OCI-LY1 (cell line): Measurements from ENCODE around the gene TNFRSF21.

ENCODE experiments used
- H2AFZ ChIP-seq: fragments of 200-600 bp; sonication (generic), shearing (Covaris generic); 2 replicates; pipeline ENCODE4 v1.6.0; 2014; ENCODE audit warnings: antibody characterized with exemption, mild to moderate bottlenecking, low read length
- H3F3A ChIP-seq: fragments of 200-600 bp; sonication (generic), shearing (Covaris generic); 2 replicates; pipeline ENCODE4 v1.6.0; 2014; ENCODE audit warnings: mild to moderate bottlenecking, antibody characterized with exemption, low read length, moderate library complexity; ENCODE audit not compliant: insufficient read depth
- H3K27ac ChIP-seq: fragments of 200-600 bp; sonication (generic); 2 replicates; pipeline ENCODE4 v1.5.1; 2014; ENCODE audit warnings: low read length, mixed run types, mild to moderate bottlenecking, low read depth; ENCODE audit not compliant: poor library complexity, severe bottlenecking
- H3K27me3 ChIP-seq: fragments of 200-600 bp; sonication (generic); 2 replicates; pipeline ENCODE4 v1.6.0; 2014; ENCODE audit warnings: antibody characterized with exemption, mild to moderate bottlenecking, low read length, moderate library complexity; ENCODE audit not compliant: insufficient read depth
- H3K36me3 ChIP-seq: fragments of 200-600 bp; sonication (generic); 2 replicates; pipeline ENCODE4 v1.6.1; 2014; ENCODE audit warnings: mild to moderate bottlenecking, antibody characterized with exemption, low read length, moderate library complexity, mixed read lengths; ENCODE audit not compliant: insufficient read depth
- H3K4me1 ChIP-seq: fragments of 200-600 bp; sonication (generic); 2 replicates; pipeline ENCODE4 v1.5.1; 2014; ENCODE audit warnings: mild to moderate bottlenecking, low read length, moderate library complexity; ENCODE audit not compliant: insufficient read depth, severe bottlenecking
- H3K4me2 ChIP-seq: fragments of 200-600 bp; sonication (generic), shearing (Covaris generic); 2 replicates; pipeline ENCODE4 v1.6.1; 2014; ENCODE audit warnings: low read length
- H3K4me3 ChIP-seq: fragments of 200-600 bp; sonication (generic); 2 replicates; pipeline ENCODE4 v1.5.1; 2014; ENCODE audit warnings: low read length, low read depth, mild to moderate bottlenecking, mixed read lengths; ENCODE audit not compliant: poor library complexity, severe bottlenecking
- H3K79me2 ChIP-seq: fragments of 200-600 bp; shearing (Covaris generic); 2 replicates; pipeline ENCODE4 v1.6.1; 2016; ENCODE audit warnings: mixed run types, low read length, mixed read lengths; ENCODE audit not compliant: insufficient read depth
- H3K9ac ChIP-seq: fragments of 200-600 bp; sonication (generic), shearing (Covaris generic); 2 replicates; pipeline ENCODE4 v1.6.1; 2014; ENCODE audit warnings: mild to moderate bottlenecking, low read length, mixed read lengths
- H3K9me2 ChIP-seq: fragments of 200-600 bp; sonication (generic), shearing (Covaris generic); 2 replicates; pipeline ENCODE4 v1.6.1; 2014; ENCODE audit warnings: low read depth, mild to moderate bottlenecking, low read length, mixed read lengths
- H3K9me3 ChIP-seq: fragments of 200-600 bp; shearing (Covaris generic); 2 replicates; pipeline ENCODE4 v1.6.1; 2014; ENCODE audit warnings: low read length, mixed read lengths
- H4K20me1 ChIP-seq: fragments of 200-600 bp; sonication (generic), shearing (Covaris generic); 2 replicates; pipeline ENCODE4 v1.6.0; 2016; ENCODE audit warnings: mild to moderate bottlenecking, low read length; ENCODE audit not compliant: insufficient read depth
- CTCF ChIP-seq: fragments of 200-600 bp; sonication (generic), shearing (Covaris generic); IDR thresholded peaks from 2 replicates; pipeline ENCODE4 v1.5.1; 2017; ENCODE audit warnings: mild to moderate bottlenecking, antibody characterized with exemption, low read length, moderate library complexity, mixed read lengths
- EZH2 ChIP-seq: fragments of 200-600 bp; sonication (generic), shearing (Covaris generic); IDR thresholded peaks from 2 replicates; pipeline ENCODE4 v1.8.0; 2017; ENCODE audit warnings: borderline replicate concordance, mixed run types, mild to moderate bottlenecking, antibody characterized with exemption, low read length, moderate library complexity, mixed read lengths

The TNFRSF21 gene

GRCh38 chr6:47234266-47234933 is 75.3 kb downstream of the TNFRSF21 start:
- no peaks in the 10 kb centered on the region for H3K27me3 ChIP-seq
- peaks cover 30% of the 10 kb centered on the region for H3K4me1 ChIP-seq
- H3K9me3 ChIP-seq = no peaks in the 10 kb centered on the region
- H3K9ac ChIP-seq = no peak overlapping the region
- H3F3A ChIP-seq = no peaks in the 10 kb centered on the region
- no peaks in the 10 kb centered on the region for H3K79me2 ChIP-seq
- H2AFZ ChIP-seq = no peak overlapping the region
- H3K4me3 ChIP-seq = no peak overlapping the region
- no peaks in the 10 kb centered on the region for H3K9me2 ChIP-seq
- no peak overlapping the region for H3K27ac ChIP-seq
- TF ChIP-seq EZH2 (no peak), CTCF (no peak)
- H4K20me1 ChIP-seq = no peaks in the 10 kb centered on the region
- no peak overlapping the region for H3K4me2 ChIP-seq
- H3K36me3 ChIP-seq = no peaks in the 10 kb centered on the region

GRCh38 chr6:47231151-47231550 is 78.6 kb downstream of the TNFRSF21 start:
- Histone ChIP-seq H3K27me3 (no peaks in the 10 kb centered on the region), H3K4me2 (no peak overlapping the region), H3K36me3 (no peaks in the 10 kb centered on the region), H3K4me3 (no peak overlapping the region), H3K79me2 (no peaks in the 10 kb centered on the region), H3K9me3 (no peaks in the 10 kb centered on the region), H4K20me1 (no peaks in the 10 kb centered on the region), H3K9me2 (no peaks in the 10 kb centered on the region), H3K27ac (no peak overlapping the region), H3K4me1 (peaks cover 17% of the 10 kb centered on the region), H3K9ac (no peak overlapping the region), H3F3A (no peaks in the 10 kb centered on the region), H2AFZ (no peak overlapping the region)
- no peak for TF ChIP-seq EZH2
- TF ChIP-seq CTCF = no peak

- no peaks in the 10 kb centered on the region for H3K9me3 ChIP-seq
- H3K9me2 ChIP-seq = no peaks in the 10 kb centered on the region
- no peaks in the 10 kb centered on the region for H3K27me3 ChIP-seq
- no peak overlapping the region for H3K9ac ChIP-seq
- no peak overlapping the region for H3K27ac ChIP-seq
- H3K36me3 ChIP-seq = no peaks in the 10 kb centered on the region
- TF ChIP-seq EZH2 (no peak), CTCF (no peak)
- no peaks in the 10 kb centered on the region for H4K20me1 ChIP-seq
- no peak overlapping the region for H3K4me2 ChIP-seq
- H3K79me2 ChIP-seq = no peaks in the 10 kb centered on the region
- peaks cover 11% of the 10 kb centered on the region for H3K4me1 ChIP-seq
- no peaks in the 10 kb centered on the region for H3F3A ChIP-seq
- no peak overlapping the region for H3K4me3 ChIP-seq
- H2AFZ ChIP-seq = no peak overlapping the region
These were observed 79.1 kb downstream of the TNFRSF21 start for GRCh38 chr6:47230579-47230978.
